Measurements from ENCODE around the gene TOM1L1. TPM values are rescaled to one million over a fixed set of nuclear protein-coding genes. Genes with fewer than 3 reads are reported as not detected.

Gene TOM1L1
- total RNA-seq, 4 donors from 2014 or later: 35.1 to 63.2 (median 42.3) TPM

GRCh38 chr17:54881255-54881972 lies 19.2 kb upstream of the TOM1L1 start:
- no peak overlapping the region for H3K4me3 ChIP-seq (ENCODE audit: low read depth, poor library complexity, severe bottlenecking)
- TF ChIP-seq, protein P1, sequence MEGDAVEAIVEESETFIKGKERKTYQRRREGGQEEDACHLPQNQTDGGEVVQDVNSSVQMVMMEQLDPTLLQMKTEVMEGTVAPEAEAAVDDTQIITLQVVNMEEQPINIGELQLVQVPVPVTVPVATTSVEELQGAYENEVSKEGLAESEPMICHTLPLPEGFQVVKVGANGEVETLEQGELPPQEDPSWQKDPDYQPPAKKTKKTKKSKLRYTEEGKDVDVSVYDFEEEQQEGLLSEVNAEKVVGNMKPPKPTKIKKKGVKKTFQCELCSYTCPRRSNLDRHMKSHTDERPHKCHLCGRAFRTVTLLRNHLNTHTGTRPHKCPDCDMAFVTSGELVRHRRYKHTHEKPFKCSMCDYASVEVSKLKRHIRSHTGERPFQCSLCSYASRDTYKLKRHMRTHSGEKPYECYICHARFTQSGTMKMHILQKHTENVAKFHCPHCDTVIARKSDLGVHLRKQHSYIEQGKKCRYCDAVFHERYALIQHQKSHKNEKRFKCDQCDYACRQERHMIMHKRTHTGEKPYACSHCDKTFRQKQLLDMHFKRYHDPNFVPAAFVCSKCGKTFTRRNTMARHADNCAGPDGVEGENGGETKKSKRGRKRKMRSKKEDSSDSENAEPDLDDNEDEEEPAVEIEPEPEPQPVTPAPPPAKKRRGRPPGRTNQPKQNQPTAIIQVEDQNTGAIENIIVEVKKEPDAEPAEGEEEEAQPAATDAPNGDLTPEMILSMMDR (IDR thresholded peaks at IDR 0.05): no peak
- TF ChIP-seq POLR2A (IDR thresholded peaks at IDR 0.05): no peak
- 81 to 89% methylated on average over 10 of the region's 10 CpGs for WGBS, 2 donors
- intact Hi-C loops (cut with DNase I; ENCODE audit: low total_unique reads): no loop called here
- DNase-seq (ENCODE audit: low spot score in 2 of 2): no peak

GRCh38 chr17:54882371-54882770 lies 18.3 kb upstream of the TOM1L1 start:
- no peak for TF ChIP-seq POLR2A (IDR thresholded peaks at IDR 0.05)
- TF ChIP-seq, protein P1 (IDR thresholded peaks at IDR 0.05): no peak
- 57 to 59% methylated on average over 4 of the region's 4 CpGs for WGBS, 2 donors
- H3K4me3 ChIP-seq (ENCODE audit: low read depth, poor library complexity, severe bottlenecking): no peak overlapping the region
- no peak for DNase-seq (ENCODE audit: low spot score in 2 of 2)
- intact Hi-C loops (cut with DNase I; ENCODE audit: low total_unique reads): no loop called here

DNA sequence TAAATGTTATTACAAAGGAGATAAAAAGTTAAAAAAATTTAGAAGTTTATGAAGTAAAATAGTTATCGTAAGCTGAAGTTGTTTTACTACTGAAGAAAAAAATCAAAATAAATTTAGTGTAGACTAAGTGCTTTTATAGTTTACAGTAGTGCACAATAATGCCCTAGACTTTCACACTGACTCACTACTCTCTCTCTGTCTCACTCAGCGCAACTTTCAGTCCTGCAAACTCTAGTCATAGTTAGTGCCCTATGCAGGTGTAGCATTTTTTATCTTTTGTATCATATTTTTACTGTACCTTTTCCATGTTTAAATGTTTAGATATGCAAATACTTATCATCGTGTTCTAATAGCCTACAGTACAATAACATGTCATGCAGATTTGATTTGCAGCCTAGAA lies 17.7 kb upstream of the TOM1L1 start:
- 71 to 74% methylated on average over 3 of the region's 3 CpGs for WGBS, 2 donors
- no peak overlapping the region for H3K4me3 ChIP-seq (ENCODE audit: low read depth, poor library complexity, severe bottlenecking)
- no peak for DNase-seq (ENCODE audit: low spot score in 2 of 2)
- intact Hi-C loops (cut with DNase I; ENCODE audit: low total_unique reads): no loop called here
- TF ChIP-seq, protein P1 (IDR thresholded peaks at IDR 0.05): no peak
- TF ChIP-seq POLR2A (IDR thresholded peaks at IDR 0.05): no peak

GRCh38 chr17:54883939-54884338 lies 16.7 kb upstream of the TOM1L1 start:
- WGBS, 2 donors: 80 to 84% methylated on average over 2 of the region's 2 CpGs
- no peak for DNase-seq (ENCODE audit: low spot score in 2 of 2)
- H3K4me3 ChIP-seq (ENCODE audit: low read depth, poor library complexity, severe bottlenecking): no peak overlapping the region
- intact Hi-C loops (cut with DNase I; ENCODE audit: low total_unique reads): no loop called here
- no peak for TF ChIP-seq POLR2A (IDR thresholded peaks at IDR 0.05)
- TF ChIP-seq, protein P1 (IDR thresholded peaks at IDR 0.05): no peak

GRCh38 chr17:54887787-54888186 lies 12.9 kb upstream of the TOM1L1 start:
- intact Hi-C loops (cut with DNase I; ENCODE audit: low total_unique reads): no loop called here
- no peak for DNase-seq (ENCODE audit: low spot score in 2 of 2)
- TF ChIP-seq, protein P1 (IDR thresholded peaks at IDR 0.05): no peak
- no peak for TF ChIP-seq POLR2A (IDR thresholded peaks at IDR 0.05)
- H3K4me3 ChIP-seq (ENCODE audit: low read depth, poor library complexity, severe bottlenecking): no peak overlapping the region
- 54 to 71% methylated on average over 3 of the region's 3 CpGs for WGBS, 2 donors

GRCh38 chr17:54888254-54888653 lies 12.4 kb upstream of the TOM1L1 start:
- intact Hi-C loops (cut with DNase I; ENCODE audit: low total_unique reads): no loop called here
- WGBS, 2 donors: 76 to 81% methylated on average over 6 of the region's 6 CpGs
- TF ChIP-seq, protein P1 (IDR thresholded peaks at IDR 0.05): no peak
- TF ChIP-seq POLR2A (IDR thresholded peaks at IDR 0.05): no peak
- no peak for DNase-seq (ENCODE audit: low spot score in 2 of 2)
- H3K4me3 ChIP-seq (ENCODE audit: low read depth, poor library complexity, severe bottlenecking): no peak overlapping the region
